Measurements from ENCODE around the gene SPDEF.

The SPDEF gene

GRCh38 chr6:34540222-34540621 is 15.9 kb downstream of the SPDEF start:
- Histone ChIP-seq H3K9me3 (ENCODE audit: low read depth, low read length) (no peaks in the 10 kb centered on the region), H3K36me3 (ENCODE audit: insufficient read depth, low read length) (no peaks in the 10 kb centered on the region), H3K9ac (ENCODE audit: insufficient read length) (no peak overlapping the region), H3K4me3 (no peak overlapping the region), H3K27ac (no peak overlapping the region)
- TF ChIP-seq POLR2AphosphoS5 (IDR thresholded peaks at IDR 0.05; ENCODE audit: borderline replicate concordance, low read depth, low read length) (no peak), EZH2 (IDR thresholded peaks at IDR 0.05) (no peak)
- no peak for DNase-seq (ENCODE audit: low read depth, low spot score)

- Histone ChIP-seq H3K9ac (ENCODE audit: insufficient read length) (no peak overlapping the region), H3K36me3 (ENCODE audit: insufficient read depth, low read length) (no peaks in the 10 kb centered on the region), H3K4me3 (no peak overlapping the region), H3K27ac (no peak overlapping the region), H3K9me3 (ENCODE audit: low read depth, low read length) (no peaks in the 10 kb centered on the region)
- no peak for DNase-seq (ENCODE audit: low read depth, low spot score)
- TF ChIP-seq POLR2AphosphoS5 (IDR thresholded peaks at IDR 0.05; ENCODE audit: borderline replicate concordance, low read depth, low read length) (no peak), FOXP2 (optimal IDR thresholded peaks at IDR 0.05; ENCODE audit: control extremely low read depth, extremely low read length, insufficient read depth) (no peak), EZH2 (IDR thresholded peaks at IDR 0.05) (no peak)
Observed at GRCh38 chr6:34539181-34539580, 16.9 kb downstream of the SPDEF start.

- Histone ChIP-seq H3K27ac (no peak overlapping the region), H3K4me3 (no peak overlapping the region), H3K9ac (ENCODE audit: insufficient read length) (no peak overlapping the region), H3K9me3 (ENCODE audit: low read depth, low read length) (no peaks in the 10 kb centered on the region), H3K36me3 (ENCODE audit: insufficient read depth, low read length) (no peaks in the 10 kb centered on the region)
- TF ChIP-seq FOXP2 (optimal IDR thresholded peaks at IDR 0.05; ENCODE audit: control extremely low read depth, extremely low read length, insufficient read depth), result no peak
- no peak for TF ChIP-seq POLR2AphosphoS5 (IDR thresholded peaks at IDR 0.05; ENCODE audit: borderline replicate concordance, low read depth, low read length)
- no peak for TF ChIP-seq EZH2 (IDR thresholded peaks at IDR 0.05)
- DNase-seq (ENCODE audit: low read depth, low spot score), result no peak
Observed at GRCh38 chr6:34538581-34538980, 17.5 kb downstream of the SPDEF start.

GRCh38 chr6:34537922-34538550 is 18.1 kb downstream of the SPDEF start:
- H3K36me3 ChIP-seq (ENCODE audit: insufficient read depth, low read length), result no peaks in the 10 kb centered on the region
- DNase-seq (ENCODE audit: low read depth, low spot score), result no peak
- H3K4me3 ChIP-seq, result no peak overlapping the region
- TF ChIP-seq POLR2AphosphoS5 (IDR thresholded peaks at IDR 0.05; ENCODE audit: borderline replicate concordance, low read depth, low read length), result no peak
- H3K9me3 ChIP-seq (ENCODE audit: low read depth, low read length), result no peaks in the 10 kb centered on the region
- H3K27ac ChIP-seq, result no peak overlapping the region
- no peak overlapping the region for H3K9ac ChIP-seq (ENCODE audit: insufficient read length)

- DNase-seq (ENCODE audit: low read depth, low spot score), result no peak
- Histone ChIP-seq H3K9me3 (ENCODE audit: low read depth, low read length) (no peaks in the 10 kb centered on the region), H3K27ac (no peak overlapping the region), H3K4me3 (no peak overlapping the region), H3K36me3 (ENCODE audit: insufficient read depth, low read length) (no peaks in the 10 kb centered on the region), H3K9ac (ENCODE audit: insufficient read length) (no peak overlapping the region)
- TF ChIP-seq FOXP2 (optimal IDR thresholded peaks at IDR 0.05; ENCODE audit: control extremely low read depth, extremely low read length, insufficient read depth) (no peak), POLR2AphosphoS5 (IDR thresholded peaks at IDR 0.05; ENCODE audit: borderline replicate concordance, low read depth, low read length) (no peak), EZH2 (IDR thresholded peaks at IDR 0.05) (no peak)
Observed at GRCh38 chr6:34536959-34537848, 18.9 kb downstream of the SPDEF start.

- Histone ChIP-seq H3K9me3 (ENCODE audit: low read depth, low read length) (no peaks in the 10 kb centered on the region), H3K27ac (no peak overlapping the region), H3K9ac (ENCODE audit: insufficient read length) (no peak overlapping the region), H3K36me3 (ENCODE audit: insufficient read depth, low read length) (no peaks in the 10 kb centered on the region), H3K4me3 (no peak overlapping the region; the same call in 1 of the 2 replicates)
- no peak for TF ChIP-seq POLR2AphosphoS5 (IDR thresholded peaks at IDR 0.05; ENCODE audit: borderline replicate concordance, low read depth, low read length)
- TF ChIP-seq EZH2 (IDR thresholded peaks at IDR 0.05), result no peak
- TF ChIP-seq FOXP2 (optimal IDR thresholded peaks at IDR 0.05; ENCODE audit: control extremely low read depth, extremely low read length, insufficient read depth), result no peak
- no peak for DNase-seq (ENCODE audit: low read depth, low spot score)
Observed at GRCh38 chr6:34536251-34536958, 19.7 kb downstream of the SPDEF start.

- no peaks in the 10 kb centered on the region for H3K9me3 ChIP-seq (ENCODE audit: low read depth, low read length)
- no peak for TF ChIP-seq POLR2AphosphoS5 (IDR thresholded peaks at IDR 0.05; ENCODE audit: borderline replicate concordance, low read depth, low read length)
- TF ChIP-seq EZH2 (IDR thresholded peaks at IDR 0.05), result no peak
- TF ChIP-seq FOXP2 (optimal IDR thresholded peaks at IDR 0.05; ENCODE audit: control extremely low read depth, extremely low read length, insufficient read depth), result no peak
- no peak for DNase-seq (ENCODE audit: low read depth, low spot score)
- no peaks in the 10 kb centered on the region for H3K36me3 ChIP-seq (ENCODE audit: insufficient read depth, low read length)
- no peak overlapping the region for H3K4me3 ChIP-seq
- H3K27ac ChIP-seq, result no peak overlapping the region
- H3K9ac ChIP-seq (ENCODE audit: insufficient read length), result no peak overlapping the region
Observed at GRCh38 chr6:34535646-34536045, 20.5 kb downstream of the SPDEF start.

- Histone ChIP-seq H3K36me3 (ENCODE audit: insufficient read depth, low read length) (no peaks in the 10 kb centered on the region), H3K4me3 (no peak overlapping the region), H3K9me3 (ENCODE audit: low read depth, low read length) (no peaks in the 10 kb centered on the region), H3K27ac (no peak overlapping the region), H3K9ac (ENCODE audit: insufficient read length) (no peak overlapping the region)
- no peak for DNase-seq (ENCODE audit: low read depth, low spot score)
- no peak for TF ChIP-seq FOXP2 (optimal IDR thresholded peaks at IDR 0.05; ENCODE audit: control extremely low read depth, extremely low read length, insufficient read depth)
Observed at GRCh38 chr6:34535199-34535598, 20.9 kb downstream of the SPDEF start.
